HG03175 (cell line): ENCODE data around the gene APOL5.
"Not testable (repeated sequence)": the region's sequence is repeated elsewhere in the genome, so short reads cannot be mapped to it uniquely, and the experiment has no call there.

Experiments
- ATAC-seq: cut with Tn5 transposase; IDR thresholded peaks from one replicate; pipeline ENCODE4 v1.9.1; 2021; ENCODE audit warnings: mild to moderate bottlenecking, moderate library complexity; ENCODE audit not compliant: unreplicated experiment

APOL5 gene

GRCh38 chr22:35717572-35717971 lies at the start of gene APOL5:
Gene APOL5, plus strand, starts transcription at chr22:35717872. Its CDS starts 0 bp downstream, at chr22:35717872.
- ATAC-seq = no peak

- no peak for ATAC-seq
Observed at GRCh38 chr22:35674335-35674734, 43.3 kb upstream of the APOL5 start.

GRCh38 chr22:35676065-35676464 lies 41.6 kb upstream of the APOL5 start:
- not testable (repeated sequence) for ATAC-seq

GRCh38 chr22:35677460-35678187 lies 40.0 kb upstream of the APOL5 start:
- no peak for ATAC-seq

- no peak for ATAC-seq
Observed at GRCh38 chr22:35678836-35679235, 38.8 kb upstream of the APOL5 start.

- not testable (repeated sequence) for ATAC-seq
Observed at GRCh38 chr22:35679492-35679891, 38.2 kb upstream of the APOL5 start.

- ATAC-seq = no peak
Observed at GRCh38 chr22:35681454-35682052, 36.1 kb upstream of the APOL5 start.

- no peak for ATAC-seq
Observed at GRCh38 chr22:35683560-35683959, 34.1 kb upstream of the APOL5 start.

- ATAC-seq = no peak
Observed at GRCh38 chr22:35684270-35684700, 33.4 kb upstream of the APOL5 start.

- ATAC-seq = no peak
Observed at GRCh38 chr22:35684732-35685131, 32.9 kb upstream of the APOL5 start.

- no peak for ATAC-seq
Observed at GRCh38 chr22:35685731-35686130, 31.9 kb upstream of the APOL5 start.

GRCh38 chr22:35686298-35686697 lies 31.4 kb upstream of the APOL5 start:
- ATAC-seq = no peak

GRCh38 chr22:35687461-35687860 lies 30.2 kb upstream of the APOL5 start:
- ATAC-seq = no peak

GRCh38 chr22:35688913-35689675 lies 28.6 kb upstream of the APOL5 start:
- no peak for ATAC-seq

GRCh38 chr22:35690001-35690400 lies 27.7 kb upstream of the APOL5 start:
- ATAC-seq = no peak

- no peak for ATAC-seq
Observed at GRCh38 chr22:35695202-35695601, 22.5 kb upstream of the APOL5 start.

GRCh38 chr22:35697142-35697541 lies 20.5 kb upstream of the APOL5 start:
- ATAC-seq = no peak

GRCh38 chr22:35699852-35700251 lies 17.8 kb upstream of the APOL5 start:
- ATAC-seq = not testable (repeated sequence)

GRCh38 chr22:35703861-35704584 lies 13.6 kb upstream of the APOL5 start:
- no peak for ATAC-seq

GRCh38 chr22:35705141-35705540 lies 12.5 kb upstream of the APOL5 start:
- no peak for ATAC-seq

- no peak for ATAC-seq
Observed at GRCh38 chr22:35708453-35708852, 9.2 kb upstream of the APOL5 start.
